GF-D8 (cell line): Measurements from ENCODE around the gene S100A3.

Experiments used
- DNase-seq: peaks from one replicate; lab custom pipeline; 2025; lab: John Stamatoyannopoulos, UW

Gene S100A3

DNA sequence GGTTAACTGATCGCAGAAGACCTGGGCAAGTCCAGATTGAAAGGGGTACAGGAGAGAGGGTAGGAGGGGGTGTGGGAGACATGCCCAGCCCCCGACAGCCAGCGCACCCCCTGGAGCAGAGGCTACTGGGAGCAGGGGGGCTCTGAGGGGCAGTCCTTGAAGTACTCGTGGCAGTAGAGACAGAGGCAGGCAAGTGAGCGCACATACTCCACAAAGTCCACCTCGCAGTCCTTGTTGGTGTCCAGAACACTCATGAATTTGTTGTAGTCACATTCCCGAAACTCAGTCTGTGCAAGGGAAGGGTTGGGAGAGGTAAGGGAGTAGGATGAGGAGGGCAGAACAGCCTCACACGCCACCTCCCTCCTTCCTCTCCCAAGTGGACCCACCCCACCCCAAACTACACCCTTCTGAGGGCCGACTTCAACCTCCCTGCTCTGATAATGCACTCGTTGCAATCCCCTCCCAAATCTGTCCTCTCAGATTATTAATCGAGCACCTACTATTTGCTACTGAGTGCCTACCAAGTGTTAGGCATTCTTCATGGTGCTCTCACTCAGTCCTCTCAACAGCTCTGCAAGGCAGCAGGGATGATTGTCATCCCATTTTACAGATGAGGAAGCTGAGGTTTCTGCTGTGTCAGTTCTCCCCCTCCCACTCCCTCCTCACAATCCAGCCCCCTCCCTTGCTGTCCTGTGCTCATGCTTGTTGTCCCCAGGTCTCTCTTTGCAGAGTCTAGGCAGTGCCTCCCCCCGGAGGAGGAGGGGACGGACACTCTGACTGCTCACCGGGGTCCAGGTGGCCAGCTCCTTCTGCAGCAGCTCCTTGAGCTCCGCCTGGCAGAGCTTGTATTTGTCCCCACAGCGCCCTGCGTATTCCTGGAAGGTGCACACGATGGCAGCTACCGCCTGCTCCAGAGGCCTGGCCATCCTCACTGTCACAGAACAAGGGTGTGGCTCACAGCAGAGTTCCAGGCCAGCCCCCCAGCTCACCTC is 1.2 kb downstream of the S100A3 start:
- no peak for DNase-seq

GRCh38 chr1:153546796-153547559 is 2.1 kb downstream of the S100A3 start:
- DNase-seq, result no peak

DNA sequence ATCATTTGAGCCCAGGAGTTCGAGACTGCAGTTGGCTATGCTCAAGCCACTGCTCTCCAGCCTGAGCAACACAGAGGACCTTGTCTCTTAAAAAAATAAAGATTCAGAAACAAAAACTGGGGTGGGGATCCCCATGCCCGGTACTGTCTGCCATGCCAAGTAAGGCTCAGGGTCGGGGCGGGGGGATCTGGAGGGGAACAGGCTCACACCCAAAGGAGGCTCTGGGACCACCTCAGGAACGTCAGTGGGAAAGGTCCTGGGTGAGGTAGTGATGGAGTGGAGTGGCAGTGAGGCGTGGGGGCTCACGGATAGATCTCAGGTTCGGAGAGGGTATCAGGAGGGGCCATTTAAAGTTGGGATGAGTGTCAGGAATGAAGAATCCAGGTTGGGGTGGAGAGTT is 2.7 kb downstream of the S100A3 start:
- no peak for DNase-seq

DNA sequence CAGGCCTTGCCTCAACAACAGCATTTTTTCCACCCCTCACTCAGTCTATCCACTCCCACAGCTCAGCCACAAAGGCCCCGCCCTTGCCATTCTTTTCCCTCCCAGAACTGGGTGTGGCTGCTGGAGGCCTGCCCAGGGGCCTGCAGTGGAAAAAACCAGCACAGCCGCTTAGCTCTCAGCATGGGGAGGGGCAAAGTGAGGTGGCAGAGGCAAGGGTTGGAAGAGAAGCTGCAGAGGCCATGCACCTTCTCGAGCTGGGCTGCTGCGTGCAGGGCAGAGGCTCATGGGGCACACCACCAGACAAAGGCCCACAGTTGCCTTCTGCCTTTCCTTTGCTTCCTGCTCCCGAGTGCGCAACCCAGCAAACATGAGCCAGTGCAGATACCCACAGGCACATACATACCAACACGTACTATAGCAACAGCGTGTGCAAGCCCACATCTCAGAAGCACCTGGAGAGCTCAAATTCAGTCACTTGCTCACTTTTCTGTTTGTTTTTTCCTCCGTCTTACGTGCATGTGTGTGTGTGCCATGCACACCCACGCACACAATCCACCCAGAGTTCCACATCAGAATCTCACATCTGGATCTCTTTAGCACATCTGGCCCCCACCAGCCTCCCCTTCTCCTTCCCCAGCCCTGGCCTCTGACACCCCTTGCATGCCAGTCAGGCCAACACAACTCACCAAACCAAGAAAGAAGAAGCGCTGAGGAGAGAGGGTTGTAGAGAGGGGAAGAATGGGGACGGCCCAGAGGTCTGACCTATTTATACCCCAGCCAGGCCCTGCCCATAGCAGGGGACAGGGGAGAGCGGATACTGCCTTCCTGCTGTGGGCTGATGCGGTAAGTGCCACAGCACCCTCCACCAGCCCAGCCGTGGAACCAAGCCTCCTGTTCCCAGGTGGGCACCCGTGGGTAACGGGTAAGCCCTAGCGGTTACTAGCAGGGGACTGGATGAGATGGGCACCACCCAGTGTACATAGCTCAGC is 3.7 kb downstream of the S100A3 start, which contains the start of gene S100A4:
Gene S100A4, minus strand, starts transcription at position 740 of the 989 bp plus-strand sequence. CDS start 1,012 bp downstream, outside the sequence.
- DNase-seq, result peak; percentile 75

GRCh38 chr1:153544453-153545066 is 4.5 kb downstream of the S100A3 start:
- DNase-seq, result no peak

DNA sequence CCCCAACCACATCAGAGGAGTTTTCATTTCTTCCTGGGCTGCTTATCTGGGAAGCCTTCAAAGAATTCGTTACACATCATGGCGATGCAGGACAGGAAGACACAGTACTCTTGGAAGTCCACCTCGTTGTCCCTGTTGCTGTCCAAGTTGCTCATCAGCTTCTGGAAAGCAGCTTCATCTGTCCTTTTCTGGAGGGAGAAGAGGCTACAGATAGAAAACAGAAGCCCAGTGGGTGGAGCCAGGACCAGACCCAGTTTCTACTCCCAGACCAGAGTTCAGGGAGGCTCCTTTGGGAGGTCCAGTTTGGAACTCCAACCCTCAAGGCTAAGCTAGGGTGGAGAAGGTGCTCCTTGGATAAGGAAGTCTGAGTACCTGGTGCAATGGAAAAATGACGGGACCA is 5.3 kb downstream of the S100A3 start:
- DNase-seq, result no peak

DNA sequence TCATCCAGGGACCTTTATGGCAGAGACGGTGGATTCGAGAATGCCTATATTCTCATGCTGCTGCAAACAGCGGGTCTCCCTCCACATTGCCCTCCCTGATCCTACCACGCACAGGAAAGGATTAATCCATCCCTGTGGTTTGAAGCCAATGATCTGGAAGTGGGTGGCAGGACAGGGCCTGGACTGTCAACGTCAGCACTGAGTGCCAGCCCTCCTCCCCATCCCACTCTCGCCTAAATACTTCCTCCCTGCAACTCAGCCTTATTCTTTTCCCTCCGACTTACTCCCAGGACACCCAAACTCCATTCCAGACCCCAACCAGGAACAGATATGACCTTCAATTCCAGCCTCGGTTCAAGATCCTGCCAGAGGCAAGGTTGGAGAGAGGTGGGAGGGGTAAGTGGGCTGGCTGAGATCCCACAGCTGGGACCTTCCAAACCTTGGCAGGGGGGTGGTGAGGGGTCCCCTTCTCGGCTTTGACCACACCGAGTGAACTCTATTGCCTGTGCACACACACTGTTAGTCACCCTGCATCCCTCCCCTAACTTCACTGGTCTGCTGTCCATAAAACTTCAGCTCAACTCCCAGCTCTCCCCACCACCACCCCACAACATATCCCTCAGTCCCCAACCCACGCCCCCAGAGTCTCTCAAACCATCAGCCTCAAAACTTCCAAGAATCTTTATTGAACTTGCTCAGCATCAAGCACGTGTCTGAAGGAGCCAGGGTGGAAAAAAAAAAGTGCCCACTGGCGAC is 5.9 kb downstream of the S100A3 start:
- no peak for DNase-seq

- DNase-seq, result no peak
These were observed 7.1 kb downstream of the S100A3 start for GRCh38 chr1:153541641-153542590.

GRCh38 chr1:153540394-153541361 is 8.4 kb downstream of the S100A3 start, which contains the start of gene S100A5:
S100A5 (minus strand) TSS chr1:153540934; CDS start chr1:153540191, 743 bp downstream.
- DNase-seq, result peak; percentile 21

- DNase-seq, result no peak
These were observed 9.5 kb downstream of the S100A3 start for GRCh38 chr1:153539395-153540093.

DNA sequence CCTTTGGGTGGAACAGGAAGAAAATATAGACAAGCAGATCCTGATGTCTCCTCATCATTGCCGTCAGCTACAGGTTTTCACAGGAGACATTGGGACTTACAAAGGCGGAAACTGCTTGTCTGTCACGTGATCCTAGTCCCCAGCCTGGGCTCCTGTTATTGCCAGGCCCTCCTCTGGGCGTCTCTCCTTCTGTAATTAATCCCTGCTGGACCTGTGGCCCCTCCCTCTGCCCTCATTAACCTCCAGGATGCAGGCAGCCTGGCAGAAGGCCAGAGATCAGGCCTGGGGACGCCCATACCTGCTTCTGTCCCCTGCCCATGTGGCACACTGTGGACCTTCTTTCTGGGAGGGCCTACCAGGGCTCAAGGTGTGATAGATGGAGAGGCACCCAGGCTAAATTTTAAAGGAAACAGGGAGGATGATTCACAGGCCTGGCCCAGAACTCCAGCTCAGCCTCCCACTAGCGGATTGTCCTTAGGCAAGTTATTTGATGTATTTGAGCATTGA is 10.7 kb downstream of the S100A3 start:
- DNase-seq, result no peak

DNA sequence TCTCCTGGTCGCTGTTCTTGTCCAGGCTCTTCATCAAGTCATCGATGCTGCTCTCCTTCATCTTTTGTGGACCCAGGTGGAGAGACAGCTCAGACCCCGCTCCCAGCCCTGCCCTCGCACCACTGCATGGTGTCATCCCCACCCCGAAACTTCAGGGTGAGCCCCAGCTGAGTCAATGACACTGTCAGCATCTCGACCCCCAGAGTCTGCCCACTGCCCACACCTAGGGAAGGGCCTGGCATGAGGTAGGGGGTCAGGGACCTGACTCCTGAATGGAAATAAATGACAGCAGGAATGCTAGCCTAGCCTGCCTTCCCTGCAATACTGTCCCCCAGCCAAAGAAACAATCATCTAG is 11.7 kb downstream of the S100A3 start:
- no peak for DNase-seq

DNA sequence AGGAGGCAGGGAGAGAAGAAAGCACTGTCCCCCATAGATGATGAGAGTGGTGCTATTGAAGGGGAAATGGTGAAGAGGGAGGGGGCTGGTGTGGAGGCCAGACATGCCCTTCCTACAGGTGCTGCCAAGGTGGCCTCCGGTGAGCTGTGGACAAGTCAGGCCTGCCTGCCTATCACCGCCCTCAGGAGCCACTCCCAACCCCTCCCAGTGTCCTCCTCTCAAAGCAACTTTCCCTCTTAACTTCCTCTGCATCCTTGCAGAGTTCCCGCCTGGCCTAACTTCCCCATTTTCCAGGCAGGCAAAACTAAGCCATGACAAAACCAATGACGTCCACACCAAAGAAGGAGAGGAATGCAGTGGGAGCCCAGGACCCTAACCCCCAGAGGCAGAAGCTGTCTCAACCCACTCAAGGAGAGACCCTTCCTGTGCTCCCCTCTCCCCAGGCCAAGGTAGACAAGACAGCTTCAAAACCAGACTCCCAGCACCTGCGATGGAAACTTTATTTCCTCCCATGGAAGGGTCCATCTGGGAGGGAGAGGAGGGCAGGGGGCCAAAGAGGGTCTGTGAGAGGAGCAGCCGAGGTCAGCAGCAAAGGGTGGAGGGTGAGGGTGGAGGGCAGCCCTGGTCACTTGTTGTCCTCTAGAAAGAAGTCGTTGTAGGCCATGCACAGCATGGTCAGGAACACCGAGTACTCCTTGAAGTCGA is 12.2 kb downstream of the S100A3 start:
- DNase-seq, result no peak

DNA sequence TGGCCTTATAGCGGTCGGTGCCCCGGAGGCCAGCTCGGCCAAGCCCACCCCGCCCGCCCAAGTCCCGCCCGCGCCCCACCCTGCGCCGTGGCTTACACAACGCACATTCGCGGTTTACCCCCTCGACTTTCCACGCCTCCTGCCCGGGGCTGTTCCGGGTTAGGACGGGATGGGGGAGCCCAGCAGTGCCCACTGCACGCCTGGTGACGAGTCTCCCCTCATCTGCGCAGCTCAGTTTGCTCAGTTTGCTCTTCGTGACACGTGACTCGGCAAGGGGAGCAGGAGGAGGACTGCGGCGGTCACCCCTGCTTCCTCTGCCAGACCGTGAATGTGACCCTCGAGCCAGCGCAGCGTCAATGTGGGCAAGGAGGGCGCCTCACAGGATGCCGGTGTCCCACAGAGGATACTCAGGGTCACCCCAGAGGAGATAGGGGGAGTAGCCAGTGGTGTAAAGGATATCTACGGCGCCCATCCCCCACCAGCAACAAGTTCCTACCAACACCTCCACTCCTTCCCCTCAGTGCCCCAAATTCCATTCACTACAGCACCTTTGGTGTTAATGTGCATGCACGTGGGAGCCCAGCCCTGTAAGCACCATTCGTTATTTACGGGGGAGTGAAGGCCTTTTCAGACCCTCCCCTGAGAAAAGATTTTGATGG is 12.9 kb downstream of the S100A3 start:
- DNase-seq, result no peak

- DNase-seq, result no peak
These were observed 13.6 kb downstream of the S100A3 start, which contains the start of gene S100A6 for GRCh38 chr1:153535242-153536011. S100A6 (minus strand) TSS chr1:153535991; CDS start chr1:153535339, 652 bp downstream.
